Measurements from ENCODE around the gene SPNS2. TPM values are rescaled to one million over a fixed set of nuclear protein-coding genes. Genes with fewer than 3 reads are reported as not detected.

Gene SPNS2
- total RNA-seq, 5 donors from 2014 or later (not counting 1 experiment from before 2014, with no cell fraction given) = 0.30 to 0.75 (median 0.53) TPM

DNA sequence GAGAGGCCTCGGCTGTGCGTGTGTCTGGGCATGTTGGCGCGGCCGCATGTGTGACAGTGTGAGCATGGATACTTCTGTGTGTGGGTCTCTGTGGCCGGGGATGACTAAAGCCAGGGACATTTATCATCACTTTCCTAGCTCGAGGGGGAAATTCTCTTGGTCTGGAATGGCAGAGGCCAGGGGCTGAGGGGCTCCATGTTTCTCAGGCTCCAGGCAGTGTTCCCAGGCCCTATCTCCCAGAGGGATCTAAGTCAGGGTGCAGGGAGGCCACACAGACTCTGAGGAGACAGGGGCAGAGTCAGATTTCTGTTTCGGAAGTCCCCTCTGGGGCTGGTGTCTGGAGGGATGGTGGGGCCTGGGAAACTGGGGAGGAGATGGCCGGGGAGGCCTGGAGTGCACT is 23.7 kb upstream of the SPNS2 start:
- ATAC-seq (replicated peaks in 1 of 4) = no peak
- no peaks in the 10 kb centered on the region for H3K36me3 Mint-ChIP-seq
- Histone ChIP-seq H3K9me3 (no peaks in the 10 kb centered on the region), H3K4me3 (ENCODE audit: control insufficient read depth in 1 of 2, extremely low read depth in 1 of 2, low read length in 1 of 2) (no peak overlapping the region), H3K36me3 (ENCODE audit: control insufficient read depth in 2 of 2, extremely low read depth in 1 of 2, insufficient read depth in 1 of 2, low read length in 1 of 2) (peaks cover 0 to 3% of the 10 kb centered on the region in 2 donors), H3K27ac (ENCODE audit: low read length) (no peak overlapping the region), H3K27me3 (replicated peaks in 1 of 2; ENCODE audit: control insufficient read depth in 2 of 2, extremely low read depth in 1 of 2, insufficient read depth in 2 of 2, low read length in 1 of 2) (peaks cover 0 to 5% of the 10 kb centered on the region in 2 experiments), H3K4me1 (ENCODE audit: control insufficient read depth in 1 of 2, extremely low read depth in 1 of 2, insufficient read depth in 2 of 2, low read length in 2 of 2) (peaks cover 0 to 7% of the 10 kb centered on the region in 2 experiments)
- H3K27ac Mint-ChIP-seq = no peak overlapping the region
- H3K27me3 Mint-ChIP-seq = no peaks in the 10 kb centered on the region
- ChIA-PET POLR2A (no interaction called here), CTCF (no interaction called here)
- 93% methylated on average over 6 of the region's 9 CpGs for WGBS (ENCODE audit: insufficient coverage)
- no peak overlapping the region for H3K4me3 Mint-ChIP-seq
- DNase-seq = no peak
- peaks cover 4 to 6% (median 5%) of the 10 kb centered on the region in 3 donors for H3K4me1 Mint-ChIP-seq
- no peaks in the 10 kb centered on the region for H3K9me3 Mint-ChIP-seq

DNA sequence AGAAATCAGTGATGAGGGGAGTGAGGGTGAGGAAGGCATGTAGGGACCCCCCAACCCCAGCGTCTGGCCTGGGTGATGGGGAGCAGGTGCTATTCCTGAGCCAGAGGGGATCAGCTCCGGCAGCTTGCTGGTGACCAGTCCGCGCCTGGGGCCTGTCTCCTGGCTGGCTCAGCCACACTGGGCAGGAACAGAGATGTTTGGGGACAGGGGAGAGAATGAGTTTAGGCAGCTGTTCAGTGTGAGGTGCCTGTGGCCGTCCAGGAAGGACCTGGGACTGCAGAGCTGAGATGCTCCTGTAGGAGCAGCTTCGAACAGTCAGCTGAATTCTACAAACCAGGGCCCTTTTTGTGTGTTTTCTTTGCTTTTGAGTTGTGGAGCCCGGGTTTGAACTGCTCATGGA is 23.2 kb upstream of the SPNS2 start:
- Histone ChIP-seq H3K4me3 (ENCODE audit: control insufficient read depth in 1 of 2, extremely low read depth in 1 of 2, low read length in 1 of 2) (no peak overlapping the region), H3K27me3 (replicated peaks in 1 of 2; ENCODE audit: control insufficient read depth in 2 of 2, extremely low read depth in 1 of 2, insufficient read depth in 2 of 2, low read length in 1 of 2) (peaks cover 0 to 5% of the 10 kb centered on the region in 2 experiments), H3K36me3 (ENCODE audit: control insufficient read depth in 2 of 2, extremely low read depth in 1 of 2, insufficient read depth in 1 of 2, low read length in 1 of 2) (peaks cover 0 to 3% of the 10 kb centered on the region in 2 donors), H3K4me1 (ENCODE audit: control insufficient read depth in 1 of 2, extremely low read depth in 1 of 2, insufficient read depth in 2 of 2, low read length in 2 of 2) (peaks cover 3 to 11% of the 10 kb centered on the region in 2 experiments), H3K9me3 (no peaks in the 10 kb centered on the region), H3K27ac (ENCODE audit: low read length) (no peak overlapping the region)
- Mint-ChIP-seq H3K9me3 (no peaks in the 10 kb centered on the region), H3K27me3 (no peaks in the 10 kb centered on the region), H3K27ac (no peak overlapping the region), H3K4me1 (peaks cover 5 to 10% (median 7%) of the 10 kb centered on the region in 3 donors), H3K36me3 (no peaks in the 10 kb centered on the region), H3K4me3 (no peak overlapping the region)
- DNase-seq = no peak
- POLR2A ChIA-PET = no interaction called here
- CTCF ChIA-PET = no interaction called here
- WGBS (ENCODE audit: insufficient coverage) = 91% methylated on average over 6 of the region's 7 CpGs
- ATAC-seq (replicated peaks in 1 of 4) = no peak

DNA sequence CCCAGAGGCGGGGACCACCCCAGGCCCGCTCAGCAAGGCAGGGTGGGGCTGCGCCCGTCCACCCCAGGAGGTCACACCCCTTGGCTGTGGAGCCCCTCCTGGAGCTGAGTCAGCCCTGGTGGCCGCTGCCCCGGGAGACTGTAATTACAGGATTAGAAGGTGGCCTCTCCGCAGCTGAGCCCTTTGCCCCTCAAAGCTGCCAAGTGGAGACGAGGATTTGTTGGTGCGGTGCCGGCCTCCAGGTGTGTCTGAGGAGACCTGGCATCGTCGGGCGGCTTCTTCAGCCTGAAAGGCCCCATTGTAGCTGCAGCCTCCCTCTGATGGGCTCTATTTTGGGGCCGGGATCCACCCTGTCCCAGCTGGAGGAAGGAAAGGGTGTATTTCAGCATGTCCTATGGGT is 22.7 kb upstream of the SPNS2 start:
- DNase-seq = no peak
- H3K4me1 Mint-ChIP-seq = peaks cover 8 to 16% (median 11%) of the 10 kb centered on the region in 3 donors
- WGBS (ENCODE audit: insufficient coverage) = 89% methylated on average over 14 of the region's 14 CpGs
- H3K4me3 Mint-ChIP-seq = no peak overlapping the region
- Histone ChIP-seq H3K27ac (ENCODE audit: low read length) (no peak overlapping the region), H3K27me3 (replicated peaks in 1 of 2; ENCODE audit: control insufficient read depth in 2 of 2, extremely low read depth in 1 of 2, insufficient read depth in 2 of 2, low read length in 1 of 2) (peaks cover 0 to 5% of the 10 kb centered on the region in 2 experiments), H3K9me3 (no peaks in the 10 kb centered on the region), H3K4me3 (ENCODE audit: control insufficient read depth in 1 of 2, extremely low read depth in 1 of 2, low read length in 1 of 2) (no peak overlapping the region), H3K4me1 (ENCODE audit: control insufficient read depth in 1 of 2, extremely low read depth in 1 of 2, insufficient read depth in 2 of 2, low read length in 2 of 2) (peaks cover 7 to 17% of the 10 kb centered on the region in 2 experiments), H3K36me3 (ENCODE audit: control insufficient read depth in 2 of 2, extremely low read depth in 1 of 2, insufficient read depth in 1 of 2, low read length in 1 of 2) (peaks cover 0 to 3% of the 10 kb centered on the region in 2 donors)
- POLR2A ChIA-PET = no interaction called here
- CTCF ChIA-PET = no interaction called here
- H3K9me3 Mint-ChIP-seq = no peaks in the 10 kb centered on the region
- H3K36me3 Mint-ChIP-seq = no peaks in the 10 kb centered on the region
- no peak overlapping the region for H3K27ac Mint-ChIP-seq
- no peak for ATAC-seq (replicated peaks in 1 of 4)
- no peaks in the 10 kb centered on the region for H3K27me3 Mint-ChIP-seq

DNA sequence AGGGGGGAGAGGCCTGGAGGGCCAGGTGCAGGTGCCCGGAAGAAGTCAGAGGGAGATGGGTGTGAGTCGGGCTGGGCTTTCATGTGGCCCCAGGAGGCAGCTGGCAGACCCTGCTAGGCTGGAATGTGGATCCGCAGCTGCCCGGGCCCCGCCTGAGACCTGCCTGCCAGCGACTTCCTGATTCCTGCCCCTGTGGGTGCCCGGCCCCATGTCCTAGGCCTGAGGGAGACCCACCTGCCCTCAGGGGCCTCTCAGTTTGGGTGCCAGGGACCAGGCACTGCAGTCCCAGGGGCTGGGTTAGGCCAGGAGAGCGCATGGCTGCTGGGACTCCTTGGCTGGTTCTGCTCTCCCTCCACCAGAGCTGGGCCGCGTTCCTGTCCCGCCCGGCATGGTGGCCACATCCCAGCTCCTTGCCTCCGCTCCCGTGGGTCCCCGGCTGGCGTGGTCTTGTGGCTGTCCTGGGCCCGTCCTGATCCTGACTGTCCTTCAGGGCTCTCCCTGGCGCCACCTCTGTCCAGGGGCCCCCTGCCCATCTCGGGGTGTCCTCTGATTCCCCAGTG is 22.1 kb upstream of the SPNS2 start:
- Mint-ChIP-seq H3K4me3 (no peak overlapping the region), H3K27me3 (no peaks in the 10 kb centered on the region), H3K9me3 (no peaks in the 10 kb centered on the region), H3K4me1 (peaks cover 14 to 22% (median 17%) of the 10 kb centered on the region in 3 donors), H3K36me3 (no peaks in the 10 kb centered on the region), H3K27ac (no peak overlapping the region)
- Histone ChIP-seq H3K27ac (ENCODE audit: low read length) (no peak overlapping the region), H3K9me3 (no peaks in the 10 kb centered on the region), H3K4me1 (ENCODE audit: control insufficient read depth in 1 of 2, extremely low read depth in 1 of 2, insufficient read depth in 2 of 2, low read length in 2 of 2) (peaks cover 12 to 23% of the 10 kb centered on the region in 2 experiments), H3K36me3 (ENCODE audit: control insufficient read depth in 2 of 2, extremely low read depth in 1 of 2, insufficient read depth in 1 of 2, low read length in 1 of 2) (peaks cover 0 to 3% of the 10 kb centered on the region in 2 donors), H3K4me3 (ENCODE audit: control insufficient read depth in 1 of 2, extremely low read depth in 1 of 2, low read length in 1 of 2) (no peak overlapping the region), H3K27me3 (replicated peaks in 1 of 2; ENCODE audit: control insufficient read depth in 2 of 2, extremely low read depth in 1 of 2, insufficient read depth in 2 of 2, low read length in 1 of 2) (peaks cover 0 to 5% of the 10 kb centered on the region in 2 experiments)
- ChIA-PET POLR2A (no interaction called here), CTCF (no interaction called here)
- 73% methylated on average over 19 of the region's 19 CpGs for WGBS (ENCODE audit: insufficient coverage)
- ATAC-seq (replicated peaks in 1 of 4) (no peak), DNase-seq (no peak)

DNA sequence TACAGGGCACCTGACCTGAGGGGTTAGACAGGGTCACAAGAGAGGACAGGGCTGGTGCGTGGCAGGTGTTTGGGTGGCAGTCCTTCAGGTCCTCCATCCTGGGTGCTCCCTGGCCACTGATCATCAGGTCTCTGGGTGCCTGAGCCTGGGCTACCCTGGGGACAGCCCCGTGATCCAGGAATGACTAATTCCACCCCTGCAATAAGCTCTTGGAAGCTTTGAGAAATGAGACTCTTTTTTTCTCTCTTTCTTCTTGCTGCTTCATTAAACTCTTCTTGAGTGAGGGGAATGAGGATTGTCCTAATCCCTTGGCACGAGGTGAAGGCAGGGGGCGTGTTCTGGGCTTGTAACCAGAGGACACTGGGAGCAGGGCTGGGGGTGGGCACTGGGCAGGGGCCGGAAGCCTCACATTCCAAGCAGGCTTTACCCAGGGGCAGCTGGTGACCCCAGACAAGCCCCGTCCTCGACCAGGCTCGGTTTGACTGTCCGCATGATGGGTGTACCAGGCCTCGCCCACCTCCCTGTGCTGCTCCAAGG is 21.4 kb upstream of the SPNS2 start:
- ATAC-seq (replicated peaks in 1 of 4) = no peak
- Mint-ChIP-seq H3K4me1 (peaks cover 21 to 29% (median 21%) of the 10 kb centered on the region in 3 donors), H3K27ac (no peak overlapping the region), H3K36me3 (no peaks in the 10 kb centered on the region), H3K4me3 (no peak overlapping the region), H3K9me3 (no peaks in the 10 kb centered on the region), H3K27me3 (no peaks in the 10 kb centered on the region)
- no peak for DNase-seq
- Histone ChIP-seq H3K9me3 (no peaks in the 10 kb centered on the region), H3K4me3 (ENCODE audit: control insufficient read depth in 1 of 2, extremely low read depth in 1 of 2, low read length in 1 of 2) (no peak overlapping the region), H3K36me3 (ENCODE audit: control insufficient read depth in 2 of 2, extremely low read depth in 1 of 2, insufficient read depth in 1 of 2, low read length in 1 of 2) (peaks cover 0 to 3% of the 10 kb centered on the region in 2 donors), H3K4me1 (ENCODE audit: control insufficient read depth in 1 of 2, extremely low read depth in 1 of 2, insufficient read depth in 2 of 2, low read length in 2 of 2) (peaks cover 13 to 30% of the 10 kb centered on the region in 2 experiments), H3K27me3 (replicated peaks in 1 of 2; ENCODE audit: control insufficient read depth in 2 of 2, extremely low read depth in 1 of 2, insufficient read depth in 2 of 2, low read length in 1 of 2) (peaks cover 0 to 5% of the 10 kb centered on the region in 2 experiments), H3K27ac (ENCODE audit: low read length) (no peak overlapping the region)
- CTCF ChIA-PET = no interaction called here
- 75% methylated on average over 9 of the region's 10 CpGs for WGBS (ENCODE audit: insufficient coverage)
- POLR2A ChIA-PET = interaction anchor here in 1 of 2 donors (0.6 kb wide), 1 partner anchor 134 kb away, joined by 3 read pairs; no protein-coding TSS in a partner anchor

DNA sequence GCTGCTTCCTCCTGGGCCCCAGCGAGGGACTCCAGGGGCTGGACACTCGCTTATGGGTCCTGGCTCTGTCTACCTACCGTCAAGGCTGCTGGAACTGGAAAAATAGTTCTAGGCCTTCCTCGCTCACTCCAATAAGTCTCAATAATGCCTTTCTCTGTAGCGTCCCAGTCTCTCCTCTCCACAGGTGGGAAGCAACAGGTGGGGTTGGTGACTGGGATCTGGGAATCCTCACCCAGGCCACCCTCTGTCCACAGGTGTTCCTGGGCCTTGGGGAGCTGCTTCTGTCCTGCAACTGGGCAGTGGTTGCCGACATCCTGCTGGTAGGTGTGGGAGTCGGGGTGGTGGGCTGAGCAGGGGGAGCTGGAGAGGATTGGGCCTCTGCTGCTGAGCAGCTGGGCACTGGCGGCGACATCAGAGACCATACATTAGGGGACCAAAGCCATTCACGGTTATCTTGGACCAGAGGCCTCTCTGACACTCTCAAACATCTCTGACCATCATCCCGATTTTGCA is 20.3 kb upstream of the SPNS2 start:
- H3K27me3 Mint-ChIP-seq = no peaks in the 10 kb centered on the region
- Histone ChIP-seq H3K4me3 (ENCODE audit: control insufficient read depth in 1 of 2, extremely low read depth in 1 of 2, low read length in 1 of 2) (no peak overlapping the region), H3K36me3 (ENCODE audit: control insufficient read depth in 2 of 2, extremely low read depth in 1 of 2, insufficient read depth in 1 of 2, low read length in 1 of 2) (peaks cover 0 to 3% of the 10 kb centered on the region in 2 donors), H3K4me1 (ENCODE audit: control insufficient read depth in 1 of 2, extremely low read depth in 1 of 2, insufficient read depth in 2 of 2, low read length in 2 of 2) (peaks cover 13 to 40% of the 10 kb centered on the region in 2 experiments), H3K27ac (ENCODE audit: low read length) (no peak overlapping the region), H3K27me3 (replicated peaks in 1 of 2; ENCODE audit: control insufficient read depth in 2 of 2, extremely low read depth in 1 of 2, insufficient read depth in 2 of 2, low read length in 1 of 2) (peaks cover 0 to 5% of the 10 kb centered on the region in 2 experiments), H3K9me3 (no peaks in the 10 kb centered on the region)
- no peak for ATAC-seq (replicated peaks in 1 of 4)
- DNase-seq = no peak
- H3K4me1 Mint-ChIP-seq = peaks cover 27 to 36% (median 28%) of the 10 kb centered on the region in 3 donors
- H3K27ac Mint-ChIP-seq = no peak overlapping the region
- POLR2A ChIA-PET = no interaction called here
- no peak overlapping the region for H3K4me3 Mint-ChIP-seq
- CTCF ChIA-PET = no interaction called here
- WGBS (ENCODE audit: insufficient coverage) = 92% methylated on average over 5 of the region's 11 CpGs
- H3K36me3 Mint-ChIP-seq = no peaks in the 10 kb centered on the region
- no peaks in the 10 kb centered on the region for H3K9me3 Mint-ChIP-seq
